GM21619 (cell line): Measurements from ENCODE around the gene KLHDC9.
"Not testable (repeated sequence)": the region's sequence is repeated elsewhere in the genome, so short reads cannot be mapped to it uniquely, and the experiment has no call there.

ENCODE experiments used
- ATAC-seq: cut with Tn5 transposase; IDR thresholded peaks from one replicate; pipeline ENCODE4 v1.9.1; 2021; ENCODE audit not compliant: unreplicated experiment

Gene KLHDC9

GRCh38 chr1:161095230-161095629 lies 2.9 kb upstream of the KLHDC9 start:
- no peak for ATAC-seq

- peak; percentile 42 for ATAC-seq
Observed at GRCh38 chr1:161096015-161096414, 2.1 kb upstream of the KLHDC9 start.

GRCh38 chr1:161096530-161096929 lies 1.6 kb upstream of the KLHDC9 start:
- no peak for ATAC-seq

GRCh38 chr1:161099090-161099802 lies 1.1 kb downstream of the KLHDC9 start:
- ATAC-seq: no peak

GRCh38 chr1:161100556-161100955 lies 2.4 kb downstream of the KLHDC9 start:
- no peak for ATAC-seq

GRCh38 chr1:161106431-161106830 lies 8.3 kb downstream of the KLHDC9 start:
- ATAC-seq: no peak

- no peak for ATAC-seq
Observed at GRCh38 chr1:161111117-161111516, 13.0 kb downstream of the KLHDC9 start.

- no peak for ATAC-seq
Observed at GRCh38 chr1:161111527-161111926, 13.4 kb downstream of the KLHDC9 start.

GRCh38 chr1:161113915-161114314 lies 15.8 kb downstream of the KLHDC9 start:
- no peak for ATAC-seq

GRCh38 chr1:161114556-161114955 lies 16.4 kb downstream of the KLHDC9 start:
- no peak for ATAC-seq

GRCh38 chr1:161115132-161115711 lies 17.1 kb downstream of the KLHDC9 start:
- ATAC-seq: no peak

- ATAC-seq: not testable (repeated sequence)
Observed at GRCh38 chr1:161115961-161116360, 17.8 kb downstream of the KLHDC9 start.

GRCh38 chr1:161117759-161118581 lies 19.8 kb downstream of the KLHDC9 start, which contains the start of the genes NIT1 and PFDN2:
Gene NIT1 (plus strand): TSS chr1:161118105. CDS start chr1:161118177, 72 bp downstream.
Gene PFDN2 (minus strand): TSS chr1:161118037. CDS start chr1:161118026, 11 bp downstream.
- peak; percentile 85 for ATAC-seq

GRCh38 chr1:161119092-161119903 lies 21.1 kb downstream of the KLHDC9 start:
- ATAC-seq: peak; percentile 41

- ATAC-seq: no peak
Observed at GRCh38 chr1:161121042-161121650, 23.0 kb downstream of the KLHDC9 start.

GRCh38 chr1:161121834-161122233 lies 23.7 kb downstream of the KLHDC9 start:
- ATAC-seq: no peak

GRCh38 chr1:161122967-161123366 lies 24.8 kb downstream of the KLHDC9 start:
- ATAC-seq: no peak

- ATAC-seq: no peak
Observed at GRCh38 chr1:161127649-161128048, 29.5 kb downstream of the KLHDC9 start.

- ATAC-seq: no peak
Observed at GRCh38 chr1:161128591-161129420, 30.6 kb downstream of the KLHDC9 start.

GRCh38 chr1:161130266-161130665 lies 32.1 kb downstream of the KLHDC9 start:
- ATAC-seq: no peak
